Amniotic epithelial cell (primary cell): Measurements from ENCODE around the gene HSD17B12.
A peak's percentile ranks its signal among the peaks of the same experiment; 100 is the strongest.

Experiments
- DNase-seq: peaks from one replicate; pipeline ENCODE4 v3.0.0-alpha.2; 2010; ENCODE audit warnings: low read depth

The HSD17B12 gene

GRCh38 chr11:43688394-43688793 is 7.9 kb downstream of the HSD17B12 start:
- DNase-seq: no peak

DNA sequence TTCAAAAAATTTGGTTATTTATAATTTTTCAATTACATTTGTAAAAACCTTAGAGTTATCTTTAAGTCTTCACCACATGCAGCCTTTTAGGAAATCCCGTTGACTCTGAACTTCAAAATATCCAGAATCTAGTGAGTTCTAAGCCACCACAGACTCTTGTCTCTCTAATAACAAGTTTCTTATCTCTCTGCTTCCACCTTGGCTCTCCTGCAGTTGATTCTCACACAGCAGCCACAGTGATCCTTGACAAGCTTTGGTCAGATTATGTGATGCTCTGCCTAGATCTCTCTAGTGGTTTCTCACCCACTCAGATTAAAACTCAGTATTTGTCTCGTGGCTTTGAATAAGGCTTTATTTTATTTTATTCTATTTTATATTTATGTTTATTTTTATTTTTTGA is 8.6 kb downstream of the HSD17B12 start:
- DNase-seq: no peak

- DNase-seq: no peak
These were observed 10.6 kb downstream of the HSD17B12 start for GRCh38 chr11:43690929-43691725.

DNA sequence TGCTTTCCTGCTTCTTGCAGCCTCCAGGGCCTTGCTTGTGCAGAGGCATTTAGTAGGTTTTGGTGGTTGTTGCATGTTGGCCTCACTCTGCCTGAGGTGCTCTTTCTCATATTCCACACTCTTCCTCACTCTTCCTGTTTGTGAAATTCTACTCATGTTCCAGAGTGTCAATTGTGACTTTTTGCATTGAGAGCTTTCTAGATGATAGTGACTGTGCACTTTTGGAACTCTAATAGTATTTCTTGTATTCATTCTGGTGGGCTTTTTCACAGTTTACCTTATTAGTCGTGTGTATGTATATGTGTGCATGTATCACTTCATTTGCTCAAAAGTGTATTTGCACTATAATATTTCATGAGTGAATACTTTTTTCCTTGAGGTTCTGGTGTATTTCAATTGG is 11.3 kb downstream of the HSD17B12 start:
- no peak for DNase-seq

GRCh38 chr11:43693069-43693468 is 12.5 kb downstream of the HSD17B12 start:
- DNase-seq: no peak

- DNase-seq: no peak
These were observed 13.2 kb downstream of the HSD17B12 start for GRCh38 chr11:43693731-43694130.

- DNase-seq: no peak
These were observed 13.9 kb downstream of the HSD17B12 start for GRCh38 chr11:43694477-43694876.

DNA sequence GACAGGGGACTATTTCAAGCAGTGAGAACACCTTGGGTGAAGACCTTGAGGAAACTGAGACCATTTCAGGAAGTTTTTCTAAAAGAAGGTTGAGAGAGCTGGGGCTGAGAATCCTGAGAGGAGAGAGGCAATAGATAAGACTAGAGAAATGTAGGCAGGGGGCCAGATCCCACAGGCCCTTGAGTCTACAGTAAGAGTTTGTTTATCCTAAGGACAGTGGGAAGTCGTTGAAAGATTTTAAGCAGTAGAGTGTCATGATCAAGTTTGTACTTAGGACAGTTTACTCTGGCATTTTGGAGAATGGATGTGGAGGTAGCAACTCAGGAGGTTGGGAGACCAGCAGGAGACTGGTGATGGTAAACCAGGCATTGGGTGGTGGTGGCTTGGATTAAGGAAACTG is 17.1 kb downstream of the HSD17B12 start:
- DNase-seq: no peak

GRCh38 chr11:43699870-43700269 is 19.3 kb downstream of the HSD17B12 start:
- DNase-seq: peak; percentile 28

GRCh38 chr11:43706631-43707030 is 26.1 kb downstream of the HSD17B12 start:
- no peak for DNase-seq

DNA sequence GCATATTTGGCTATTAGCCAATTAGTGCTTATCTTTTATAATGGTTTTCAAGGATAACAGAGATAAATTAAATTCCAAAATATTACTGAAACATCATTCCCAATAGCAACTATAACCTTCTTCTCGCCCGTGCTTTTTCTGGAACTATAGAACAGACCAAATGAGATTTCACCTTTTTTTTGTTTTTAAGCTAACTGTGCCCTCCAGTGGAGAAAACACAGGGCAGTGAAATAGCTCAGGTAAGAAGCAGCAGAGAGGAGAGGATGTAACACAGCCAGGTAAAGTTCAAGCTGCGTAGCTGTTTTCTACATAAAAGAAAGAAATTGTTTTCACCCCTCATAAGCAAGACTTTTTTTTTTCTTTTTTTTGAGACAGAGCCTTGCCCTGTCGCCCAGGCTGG is 28.2 kb downstream of the HSD17B12 start:
- no peak for DNase-seq

GRCh38 chr11:43709689-43710088 is 29.2 kb downstream of the HSD17B12 start:
- DNase-seq: no peak

- no peak for DNase-seq
These were observed 32.1 kb downstream of the HSD17B12 start for GRCh38 chr11:43712676-43713075.

DNA sequence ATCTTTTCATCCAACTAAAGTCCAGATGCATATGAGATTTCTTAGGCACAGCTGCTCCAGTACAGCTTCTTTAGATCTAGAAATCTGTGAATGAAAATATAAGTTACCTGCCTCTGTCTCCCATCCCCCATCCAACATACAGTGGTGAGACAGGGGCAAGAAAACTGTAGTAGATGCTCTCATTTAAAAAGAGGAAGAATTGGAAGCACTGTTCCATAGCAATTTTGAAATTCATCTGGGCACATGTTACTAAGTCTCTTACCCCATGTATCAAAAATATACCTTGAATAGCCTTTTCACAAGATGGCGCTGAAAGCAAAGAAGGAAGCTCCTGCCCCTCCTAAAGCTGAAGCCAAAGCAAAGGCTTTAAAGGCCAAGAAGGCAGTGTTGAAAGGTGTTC is 37.8 kb downstream of the HSD17B12 start:
- no peak for DNase-seq

GRCh38 chr11:43723617-43724016 is 43.1 kb downstream of the HSD17B12 start:
- DNase-seq: no peak

DNA sequence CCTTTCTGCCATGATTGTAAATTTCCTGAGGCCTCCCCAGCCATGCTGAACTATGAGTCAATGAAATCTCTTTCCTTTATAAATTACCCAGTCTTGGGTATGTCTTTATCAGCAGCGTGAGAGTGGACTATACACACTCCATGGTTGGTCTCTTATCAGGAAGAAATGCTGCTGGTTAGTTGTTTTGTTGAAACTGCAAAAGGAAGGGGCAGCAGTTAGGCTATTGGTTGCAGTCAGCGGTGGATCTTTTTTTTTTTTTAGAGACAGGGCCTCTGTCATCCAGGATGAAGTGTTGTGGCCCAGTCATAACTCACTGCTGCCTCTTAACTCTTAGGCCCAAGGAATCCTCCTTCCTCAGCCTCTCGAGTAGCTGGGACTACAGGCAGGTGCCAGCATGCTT is 51.7 kb downstream of the HSD17B12 start:
- DNase-seq: peak; percentile 43

GRCh38 chr11:43734256-43734655 is 53.7 kb downstream of the HSD17B12 start:
- DNase-seq: no peak

GRCh38 chr11:43735115-43735514 is 54.6 kb downstream of the HSD17B12 start:
- no peak for DNase-seq

- peak; percentile 25 for DNase-seq
These were observed 55.4 kb downstream of the HSD17B12 start for GRCh38 chr11:43735961-43736360.

DNA sequence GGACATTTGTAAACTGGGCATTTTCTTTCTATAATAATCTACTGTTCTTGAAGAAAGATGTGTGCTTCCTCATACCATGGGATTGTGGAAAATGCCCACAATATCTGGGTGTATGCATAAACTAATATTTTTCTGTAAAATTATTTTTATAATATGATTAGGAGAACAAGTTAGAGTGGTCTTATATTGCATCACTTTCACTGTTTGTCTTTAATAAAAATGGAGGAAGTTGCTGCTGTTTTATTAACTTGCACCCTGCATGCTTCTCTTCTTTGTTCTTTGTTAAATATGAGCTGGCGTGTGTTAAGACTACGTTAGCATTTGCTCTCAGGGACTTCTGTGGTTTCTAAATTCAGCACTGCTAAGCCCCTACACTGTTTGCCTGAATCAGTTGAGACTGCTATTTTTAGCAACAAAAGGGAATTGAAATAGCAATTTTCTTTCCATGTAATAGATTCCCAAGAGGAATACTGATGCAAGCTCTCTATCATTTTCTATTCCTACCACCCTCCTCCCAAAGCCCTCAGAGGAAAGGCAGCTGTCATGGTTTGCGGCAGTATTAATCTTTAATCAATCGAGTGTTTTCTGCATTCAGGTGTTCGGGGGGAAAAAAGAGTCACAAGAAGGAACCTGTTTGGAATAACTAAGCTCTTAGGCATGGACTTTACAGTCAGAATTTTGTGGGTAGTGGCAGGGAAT is 56.1 kb downstream of the HSD17B12 start:
- peak; percentile 24 for DNase-seq

DNA sequence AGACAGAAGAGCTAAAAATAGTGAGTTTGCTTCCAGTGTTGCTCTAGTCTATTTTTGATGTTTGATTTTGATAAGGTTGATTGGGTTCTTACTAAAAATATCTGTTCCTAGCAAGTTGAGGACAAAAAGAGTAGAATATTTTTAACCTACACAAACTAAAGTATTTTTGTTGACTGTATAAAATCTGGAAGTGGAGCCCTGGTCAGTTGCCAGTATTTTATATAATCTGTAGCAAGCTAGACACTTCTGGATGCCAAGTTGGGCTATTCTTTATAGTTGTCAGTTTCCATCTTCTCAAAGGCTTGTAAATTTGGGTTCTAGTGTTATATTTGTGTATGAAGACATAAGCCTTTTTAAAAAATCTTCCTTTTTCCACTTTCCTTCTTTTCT is 56.7 kb downstream of the HSD17B12 start:
- no peak for DNase-seq

- DNase-seq: peak; percentile 85
These were observed 58.3 kb downstream of the HSD17B12 start for GRCh38 chr11:43738600-43739409.

GRCh38 chr11:43746670-43747069 is 66.1 kb downstream of the HSD17B12 start:
- DNase-seq: peak; percentile 27
